Vagina (tissue), 2 donors: Measurements from ENCODE around the gene SLC39A1. TPM values are rescaled to one million over a fixed set of nuclear protein-coding genes. Genes with fewer than 3 reads are reported as not detected.
A peak's percentile ranks its signal among the peaks of the same experiment; 100 is the strongest.

Source experiments
- DNase-seq, 2 donors: peaks; one replicate each; pipeline ENCODE4 v3.0.0-alpha.2; 2017; ENCODE audit errors: extremely low spot score in 2 of 2
- H3K27ac ChIP-seq: fragments of 200-600 bp; sonication (generic); one replicate; pipeline ENCODE4 v1.5.1; 2019
- H3K27me3 ChIP-seq: fragments of 200-600 bp; sonication (generic); one replicate; pipeline ENCODE4 v1.5.1; 2019
- H3K36me3 ChIP-seq, 2 donors: fragments of 200-600 bp; sonication (generic); one replicate each; pipeline ENCODE4 v1.5.1; 2017 to 2019
- H3K4me1 ChIP-seq: fragments of 200-600 bp; sonication (generic); one replicate; pipeline ENCODE4 v1.5.1; 2019
- H3K4me3 ChIP-seq, 2 donors: fragments of 200-600 bp; sonication (generic); 1 replicate in 1 of 2; 2 replicates in 1 of 2; pipeline ENCODE4 v1.5.1; 2016 to 2019
- H3K9me3 ChIP-seq: fragments of 200-600 bp; sonication (generic); one replicate; pipeline ENCODE4 v1.5.1; 2019
- POLR2A ChIP-seq, 2 donors: fragments of 450-650 bp; IDR thresholded peaks; one replicate each; pipeline ENCODE4 v1.6.1; 2017; ENCODE audit warnings: antibody characterized with exemption in 2 of 2, mild to moderate bottlenecking in 2 of 2, moderate library complexity in 2 of 2
- POLR2AphosphoS5 ChIP-seq, 2 donors: sonication (generic); formaldehyde crosslinking; IDR thresholded peaks; one replicate each; pipeline ENCODE4 v1.9.0; 2017; ENCODE audit warnings: antibody characterized with exemption in 2 of 2, mild to moderate bottlenecking in 2 of 2, low read depth in 1 of 2; ENCODE audit not compliant: insufficient read depth in 1 of 2
- intact Hi-C: fragments of 100-400 bp; cut with DNase I; formaldehyde crosslinking; loops from one replicate; pipeline ENCODE4 v1.15.1; 2023
- total RNA-seq: library from RNA; depleted of rRNA; stranded (reverse); fragments of >200 nt; gene quantifications from one replicate; pipeline ENCODE4 v1.2.3, GENCODE V29; 2016
- TF ChIP-seq, protein P1 (sequence below), 3 experiments: fragments of 450-650 bp in 2 of 3; fragments of 200-600 bp in 1 of 3; sonication (generic) in 1 of 3; IDR thresholded peaks; one replicate each; pipeline ENCODE4 v1.5.1; 2017 to 2019; ENCODE audit warnings: antibody characterized with exemption in 3 of 3, mild to moderate bottlenecking in 2 of 3, moderate library complexity in 2 of 3

The SLC39A1 gene
- total RNA-seq, 1 donor from 2014 or later, result 77.8 TPM

- Histone ChIP-seq H3K27ac (peak within 1 kb of the TSS; percentile 99), H3K4me3 (peak within 1 kb of the TSS; percentile 73 to 89), H3K9me3 (no peaks in the 10 kb centered on the region), H3K4me1 (peaks cover 27% of the 10 kb centered on the region), H3K27me3 (no peaks in the 10 kb centered on the region), H3K36me3 (peaks cover 0 to 51% of the 10 kb centered on the region in 2 donors)
- TF ChIP-seq, protein P1, sequence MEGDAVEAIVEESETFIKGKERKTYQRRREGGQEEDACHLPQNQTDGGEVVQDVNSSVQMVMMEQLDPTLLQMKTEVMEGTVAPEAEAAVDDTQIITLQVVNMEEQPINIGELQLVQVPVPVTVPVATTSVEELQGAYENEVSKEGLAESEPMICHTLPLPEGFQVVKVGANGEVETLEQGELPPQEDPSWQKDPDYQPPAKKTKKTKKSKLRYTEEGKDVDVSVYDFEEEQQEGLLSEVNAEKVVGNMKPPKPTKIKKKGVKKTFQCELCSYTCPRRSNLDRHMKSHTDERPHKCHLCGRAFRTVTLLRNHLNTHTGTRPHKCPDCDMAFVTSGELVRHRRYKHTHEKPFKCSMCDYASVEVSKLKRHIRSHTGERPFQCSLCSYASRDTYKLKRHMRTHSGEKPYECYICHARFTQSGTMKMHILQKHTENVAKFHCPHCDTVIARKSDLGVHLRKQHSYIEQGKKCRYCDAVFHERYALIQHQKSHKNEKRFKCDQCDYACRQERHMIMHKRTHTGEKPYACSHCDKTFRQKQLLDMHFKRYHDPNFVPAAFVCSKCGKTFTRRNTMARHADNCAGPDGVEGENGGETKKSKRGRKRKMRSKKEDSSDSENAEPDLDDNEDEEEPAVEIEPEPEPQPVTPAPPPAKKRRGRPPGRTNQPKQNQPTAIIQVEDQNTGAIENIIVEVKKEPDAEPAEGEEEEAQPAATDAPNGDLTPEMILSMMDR (IDR thresholded peaks at IDR 0.05), result peak; percentile 84 to 90 (median 86)
- TF ChIP-seq POLR2AphosphoS5 (IDR thresholded peaks at IDR 0.05; ENCODE audit: insufficient read depth in 1 of 2, low read depth in 1 of 2) (peak; percentile 20 to 21), POLR2A (IDR thresholded peaks at IDR 0.05) (no peak)
- intact Hi-C loops, result loop anchor here (5.0 to 10.0 kb wide), 2 partner anchors 41 to 152 kb away; partner anchors contain the start of gene RAB13
- no peak for DNase-seq
These were observed 16.6 kb downstream of the SLC39A1 start, which contains the start of gene DENND4B for GRCh38 chr1:153946622-153947241. TSS of gene DENND4B (minus strand) at chr1:153946718. CDS start at chr1:153944374, 2,344 bp downstream.

DNA sequence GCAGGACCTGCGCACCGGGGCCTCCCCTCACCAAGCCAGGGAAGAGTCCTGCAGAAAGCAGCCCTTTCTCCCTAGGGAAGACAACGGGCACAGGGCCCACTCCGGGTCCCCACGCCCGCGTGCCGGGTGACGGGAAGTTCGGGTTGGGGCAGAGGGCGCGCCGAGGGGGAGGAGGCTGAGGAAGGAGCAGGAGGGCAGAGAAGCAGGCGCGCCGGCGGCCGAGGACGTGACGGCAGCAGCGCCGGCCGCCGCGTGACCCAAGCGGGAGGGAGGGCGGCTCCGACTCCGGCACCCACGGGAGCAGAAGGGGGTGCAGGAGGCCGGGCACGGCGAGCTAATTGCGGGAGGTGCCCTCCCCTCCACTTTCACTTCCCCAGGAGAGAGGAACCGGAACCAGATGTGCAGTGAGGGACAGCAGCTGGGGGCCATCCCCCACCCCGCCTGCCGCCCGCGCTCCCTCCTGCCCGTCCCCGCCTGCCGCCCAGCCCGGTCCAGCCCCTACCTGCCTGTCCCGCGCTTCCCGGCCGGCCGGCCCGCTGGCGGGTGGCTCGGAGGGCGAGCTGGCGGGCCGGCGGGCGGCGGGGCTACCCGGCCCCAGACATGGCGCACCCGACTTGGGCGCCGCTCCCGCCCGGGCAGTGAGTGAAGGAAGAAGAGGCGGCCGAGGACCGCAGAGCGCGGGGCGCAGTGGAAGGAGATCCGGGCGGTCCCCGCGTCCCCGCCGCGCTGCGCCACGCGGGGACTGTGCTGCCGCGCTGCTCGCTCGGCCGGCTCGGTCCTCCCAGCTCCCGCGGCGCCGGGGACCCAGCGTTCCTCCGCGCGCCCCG is 17.3 kb downstream of the SLC39A1 start:
- DNase-seq, result no peak
- Histone ChIP-seq H3K36me3 (peaks cover 0 to 51% of the 10 kb centered on the region in 2 donors), H3K4me3 (peak overlapping the region; percentile 73 to 89), H3K27me3 (no peaks in the 10 kb centered on the region), H3K9me3 (no peaks in the 10 kb centered on the region), H3K27ac (peak overlapping the region; percentile 99), H3K4me1 (peaks cover 27% of the 10 kb centered on the region)
- intact Hi-C loops, result loop anchor here (5.0 to 10.0 kb wide), 2 partner anchors 41 to 151 kb away; partner anchors contain the start of gene RAB13
- TF ChIP-seq POLR2AphosphoS5 (IDR thresholded peaks at IDR 0.05; ENCODE audit: insufficient read depth in 1 of 2, low read depth in 1 of 2), result peak; percentile 31 to 85
- TF ChIP-seq POLR2A (IDR thresholded peaks at IDR 0.05), result no peak
- TF ChIP-seq, protein P1 (IDR thresholded peaks at IDR 0.05), result no peak

GRCh38 chr1:153945131-153945794 is 18.1 kb downstream of the SLC39A1 start:
- intact Hi-C loops, result loop anchor here (5.0 to 10.0 kb wide), 2 partner anchors 42 to 150 kb away; partner anchors contain the start of gene RAB13
- H3K36me3 ChIP-seq, result peaks cover 0 to 51% of the 10 kb centered on the region in 2 donors

DNA sequence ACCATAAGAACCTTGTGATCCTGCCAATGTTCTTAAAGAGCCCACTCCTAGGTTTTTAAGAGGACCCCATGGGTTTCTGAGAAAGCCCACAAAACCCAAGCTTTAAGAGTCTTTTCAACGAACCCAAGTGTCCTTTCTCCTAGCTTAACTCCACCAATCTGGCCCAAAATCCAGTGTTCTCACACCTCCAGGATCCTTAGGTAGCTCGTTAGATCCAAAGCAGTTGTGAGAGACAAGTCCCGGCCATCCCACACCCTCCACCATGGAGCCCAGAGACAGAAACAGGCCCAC is 18.6 kb downstream of the SLC39A1 start:
- intact Hi-C loops, result loop anchor here (5.0 to 10.0 kb wide), 2 partner anchors 43 to 150 kb away; partner anchors contain the start of gene RAB13
- peaks cover 27% of the 10 kb centered on the region for H3K4me1 ChIP-seq
- H3K36me3 ChIP-seq, result peaks cover 0 to 51% of the 10 kb centered on the region in 2 donors
- H3K9me3 ChIP-seq, result no peaks in the 10 kb centered on the region
- H3K27me3 ChIP-seq, result no peaks in the 10 kb centered on the region
- H3K27ac ChIP-seq, result peak overlapping the region; percentile 99
- DNase-seq, result no peak
- H3K4me3 ChIP-seq, result peak overlapping the region; percentile 73 to 89
- TF ChIP-seq POLR2A (IDR thresholded peaks at IDR 0.05) (no peak), POLR2AphosphoS5 (IDR thresholded peaks at IDR 0.05; ENCODE audit: insufficient read depth in 1 of 2, low read depth in 1 of 2) (no peak)
- TF ChIP-seq, protein P1 (IDR thresholded peaks at IDR 0.05), result no peak

More at GRCh38 chr1:153945131-153945794, 18.1 kb downstream of the SLC39A1 start:
- peak overlapping the region; percentile 73 to 89 for H3K4me3 ChIP-seq
- no peaks in the 10 kb centered on the region for H3K27me3 ChIP-seq
- H3K4me1 ChIP-seq, result peaks cover 27% of the 10 kb centered on the region
- H3K9me3 ChIP-seq, result no peaks in the 10 kb centered on the region
- no peak for DNase-seq
- H3K27ac ChIP-seq, result peak overlapping the region; percentile 99
- TF ChIP-seq POLR2AphosphoS5 (IDR thresholded peaks at IDR 0.05; ENCODE audit: insufficient read depth in 1 of 2, low read depth in 1 of 2) (no peak), POLR2A (IDR thresholded peaks at IDR 0.05) (peak in 1 of 2 donors; percentile 28)
- TF ChIP-seq, protein P1 (IDR thresholded peaks at IDR 0.05), result no peak
